ENCODE data around the gene MRPL37.
"Not testable (repeated sequence)": the region's sequence is repeated elsewhere in the genome, so short reads cannot be mapped to it uniquely, and the experiment has no call there.

The MRPL37 gene

DNA sequence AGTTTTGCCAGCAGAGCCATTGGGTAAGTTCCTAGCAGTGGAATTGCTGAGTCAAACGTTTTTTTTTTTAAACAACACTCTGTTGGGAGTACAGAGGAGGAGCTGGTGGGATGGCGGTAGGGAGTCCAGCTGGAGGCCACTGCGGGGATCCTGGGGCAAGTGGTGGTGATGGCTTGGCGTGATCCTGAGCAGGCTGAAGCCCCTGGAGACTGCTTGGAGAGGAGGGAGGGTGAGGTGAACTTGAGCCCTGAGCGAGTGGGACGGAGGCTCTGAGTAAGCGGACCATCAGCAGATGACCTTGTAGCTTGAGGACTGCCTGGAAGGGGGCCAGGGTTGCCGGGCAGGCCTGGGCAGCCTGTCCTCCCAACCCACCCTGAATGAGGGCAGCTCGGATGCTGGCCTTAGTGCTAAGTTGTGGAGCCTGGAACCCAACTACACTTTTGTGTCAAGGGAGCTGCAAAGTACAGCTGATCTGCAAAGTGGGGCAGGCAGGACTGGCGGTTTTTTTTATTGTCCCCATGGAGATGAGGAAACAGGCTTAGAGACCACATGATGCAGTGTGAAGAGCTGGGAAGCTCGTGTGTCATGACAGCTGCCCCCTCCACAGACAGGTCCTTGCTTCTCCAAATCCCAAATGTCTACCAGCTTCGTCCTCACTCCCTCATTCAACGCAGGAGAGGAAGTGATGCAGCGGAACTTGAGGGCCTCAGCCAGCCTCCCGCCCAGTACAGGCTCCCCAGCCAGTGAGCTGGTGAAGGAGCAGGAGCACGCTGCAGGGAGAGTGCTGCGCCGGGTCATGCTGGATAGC is 20.2 kb downstream of the MRPL37 start:
- DNase-seq, result peak; percentile 32

- DNase-seq, result no peak
Observed at GRCh38 chr1:54221113-54221834, 21.3 kb downstream of the MRPL37 start.

- no peak for DNase-seq
Observed at GRCh38 chr1:54221867-54222484, 22.0 kb downstream of the MRPL37 start.

DNA sequence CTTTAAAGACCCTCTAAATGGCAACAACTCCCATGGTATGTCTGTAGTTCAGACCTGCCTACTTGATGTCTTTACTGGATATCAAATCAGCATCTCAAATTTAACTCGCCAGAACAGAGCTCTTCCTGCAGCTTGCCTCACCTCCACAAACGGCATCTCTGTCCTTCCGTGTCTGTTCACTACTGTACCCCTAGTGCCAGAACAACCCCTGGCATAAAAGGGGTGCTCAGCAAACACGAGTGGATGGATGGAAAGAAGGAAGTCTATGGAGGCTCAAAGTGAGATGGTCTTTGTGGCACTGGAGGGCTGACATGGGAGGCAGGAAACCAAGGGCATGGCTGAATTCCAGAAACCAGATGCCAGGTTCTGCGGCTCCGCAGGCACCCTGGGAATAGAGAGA is 22.7 kb downstream of the MRPL37 start:
- no peak for DNase-seq

DNA sequence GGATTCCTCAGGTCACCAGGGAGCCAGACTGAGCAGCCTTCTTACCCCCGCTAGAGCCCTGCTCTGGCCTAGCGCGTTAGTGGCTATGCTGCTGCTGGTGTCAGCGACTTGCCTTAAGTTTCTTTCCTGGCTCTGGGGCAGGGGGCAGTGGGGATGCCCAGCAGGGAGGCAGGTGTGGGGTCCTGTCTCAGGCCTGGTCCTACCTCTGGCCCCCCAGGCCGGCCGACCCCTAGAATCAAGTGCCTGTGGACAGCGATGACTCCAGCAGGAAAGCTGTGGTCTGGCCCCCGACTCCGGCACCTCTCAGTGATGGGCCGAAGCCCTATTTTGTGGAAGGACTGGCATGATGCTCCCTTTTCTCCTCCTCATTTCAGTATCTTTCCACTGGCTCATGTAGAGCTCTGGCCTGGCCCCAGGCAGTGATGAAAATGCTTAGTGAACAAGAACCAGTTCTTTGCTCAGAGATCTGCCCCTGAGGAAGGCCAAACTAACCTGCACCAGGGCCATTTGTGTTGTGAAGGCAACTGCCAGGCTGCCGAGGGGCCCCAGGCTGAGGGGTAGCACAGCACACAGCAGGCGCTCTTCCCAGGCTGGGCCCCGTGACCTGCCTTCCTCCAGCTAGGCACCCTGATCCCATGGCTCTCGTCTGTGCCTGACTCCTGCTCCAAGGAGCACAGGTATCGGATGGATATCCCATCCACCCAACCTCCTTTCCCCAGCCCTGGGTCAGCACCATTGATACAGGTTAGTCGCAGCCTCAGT is 23.7 kb downstream of the MRPL37 start:
- no peak for DNase-seq

DNA sequence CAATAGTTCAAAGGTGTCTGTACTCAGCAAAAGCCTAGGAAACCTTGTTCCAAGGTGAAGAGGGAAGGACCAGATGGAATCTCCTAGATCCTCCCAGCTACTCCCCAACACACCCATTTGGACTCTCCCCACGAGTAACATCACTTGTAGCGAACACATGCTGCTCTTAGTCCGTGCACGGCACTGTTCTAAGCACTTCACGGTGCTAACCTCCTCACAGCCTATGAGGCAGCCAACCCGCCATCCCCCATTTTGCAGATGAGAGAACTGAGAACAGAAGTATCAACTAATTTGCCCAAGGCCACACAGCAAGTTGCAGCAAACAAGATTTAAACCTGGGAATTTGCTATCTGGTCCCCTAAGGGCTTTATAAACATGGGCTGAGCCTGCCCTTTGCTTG is 24.3 kb downstream of the MRPL37 start:
- DNase-seq, result no peak

DNA sequence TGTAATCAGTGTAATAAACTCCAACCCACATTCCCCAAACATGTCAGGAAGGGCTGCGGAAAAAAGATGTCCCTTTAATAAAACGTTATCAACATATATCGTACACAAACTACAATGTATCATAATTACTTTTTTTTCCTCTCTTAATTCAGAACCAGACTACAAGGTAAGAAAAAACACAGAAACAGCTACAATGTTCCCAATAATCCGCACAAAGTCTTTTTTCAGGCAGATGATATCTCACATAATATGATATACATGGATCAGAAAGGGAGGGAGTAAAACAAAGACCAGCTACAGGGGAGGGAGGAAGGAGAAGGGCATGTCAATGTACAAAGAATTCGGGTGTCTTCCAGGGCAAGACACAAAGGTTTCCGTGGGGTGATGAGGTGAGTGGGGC is 25.4 kb downstream of the MRPL37 start:
- no peak for DNase-seq

DNA sequence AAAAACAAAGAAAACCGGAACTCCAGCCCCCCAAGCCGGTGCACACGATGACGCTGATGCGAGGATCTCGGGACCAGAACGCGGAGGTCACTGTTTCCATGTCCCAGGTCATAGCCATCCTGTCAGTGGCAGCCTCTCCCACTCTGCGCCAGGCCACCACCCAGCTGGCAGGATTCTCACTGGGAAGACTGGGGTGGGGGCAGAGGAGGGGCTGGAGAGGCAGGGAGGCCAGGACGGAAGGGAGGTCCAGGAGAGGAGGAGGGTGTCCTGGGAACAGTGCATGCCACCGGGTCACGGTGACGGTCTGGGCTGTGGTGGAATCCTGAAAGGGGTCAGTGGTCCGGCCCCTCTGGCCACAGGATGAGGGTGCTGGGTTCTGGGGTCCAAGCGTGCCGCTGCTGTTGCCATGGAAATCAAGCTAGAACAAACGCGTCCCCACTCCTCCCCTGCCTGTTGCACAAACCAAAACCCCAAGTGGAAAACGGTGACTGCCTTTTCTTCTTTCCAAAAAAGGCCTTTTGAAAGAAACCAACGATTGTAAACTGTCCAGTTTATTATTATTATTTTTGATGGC is 26.1 kb downstream of the MRPL37 start:
- no peak for DNase-seq

GRCh38 chr1:54227091-54227602 is 27.2 kb downstream of the MRPL37 start:
- DNase-seq, result peak in 1 of 2 donors; percentile 12

DNA sequence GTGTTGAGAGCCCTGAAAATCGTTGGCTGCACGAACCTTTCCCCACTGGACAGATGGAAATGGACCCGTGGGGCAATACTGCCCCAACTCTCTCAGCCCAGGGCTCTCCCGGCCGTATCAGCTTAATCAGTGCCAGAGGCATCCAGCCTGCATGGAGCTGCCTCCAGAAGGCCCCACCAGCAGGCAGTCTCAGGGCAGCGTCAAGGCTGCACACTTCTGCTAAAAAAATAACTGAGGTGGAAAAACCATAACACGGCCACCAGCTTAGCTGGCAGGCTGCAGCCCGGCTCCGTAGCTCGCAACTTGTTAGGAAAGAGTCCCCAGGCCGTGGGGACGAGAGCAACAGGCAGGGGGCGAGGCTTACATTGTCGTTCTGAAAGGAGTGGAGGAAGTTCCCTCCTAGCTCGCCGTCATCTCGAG is 27.9 kb downstream of the MRPL37 start:
- DNase-seq, result no peak

DNA sequence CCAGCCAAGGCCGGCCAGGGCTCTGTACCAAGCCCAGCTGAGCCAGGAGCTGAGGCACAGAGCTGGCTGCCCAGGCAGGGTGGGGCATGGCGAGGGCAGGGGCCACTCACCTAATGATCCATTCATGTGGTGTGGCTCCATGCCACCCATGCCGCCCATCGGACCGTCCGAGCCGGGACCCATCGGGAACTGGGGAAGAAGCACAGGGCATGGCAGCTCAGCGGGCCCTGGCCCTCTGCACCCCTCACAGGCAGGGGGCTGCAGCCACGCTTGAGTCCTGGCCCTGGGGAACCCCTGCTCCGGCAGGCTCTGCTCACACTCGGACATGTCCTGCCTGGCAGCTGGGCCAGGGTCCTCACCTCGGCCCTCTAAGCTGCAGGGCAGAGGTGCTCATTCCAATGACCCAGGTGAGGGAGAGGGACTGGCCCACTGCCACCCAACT is 28.7 kb downstream of the MRPL37 start:
- no peak for DNase-seq

- DNase-seq, result no peak
Observed at GRCh38 chr1:54229281-54229891, 29.4 kb downstream of the MRPL37 start.

DNA sequence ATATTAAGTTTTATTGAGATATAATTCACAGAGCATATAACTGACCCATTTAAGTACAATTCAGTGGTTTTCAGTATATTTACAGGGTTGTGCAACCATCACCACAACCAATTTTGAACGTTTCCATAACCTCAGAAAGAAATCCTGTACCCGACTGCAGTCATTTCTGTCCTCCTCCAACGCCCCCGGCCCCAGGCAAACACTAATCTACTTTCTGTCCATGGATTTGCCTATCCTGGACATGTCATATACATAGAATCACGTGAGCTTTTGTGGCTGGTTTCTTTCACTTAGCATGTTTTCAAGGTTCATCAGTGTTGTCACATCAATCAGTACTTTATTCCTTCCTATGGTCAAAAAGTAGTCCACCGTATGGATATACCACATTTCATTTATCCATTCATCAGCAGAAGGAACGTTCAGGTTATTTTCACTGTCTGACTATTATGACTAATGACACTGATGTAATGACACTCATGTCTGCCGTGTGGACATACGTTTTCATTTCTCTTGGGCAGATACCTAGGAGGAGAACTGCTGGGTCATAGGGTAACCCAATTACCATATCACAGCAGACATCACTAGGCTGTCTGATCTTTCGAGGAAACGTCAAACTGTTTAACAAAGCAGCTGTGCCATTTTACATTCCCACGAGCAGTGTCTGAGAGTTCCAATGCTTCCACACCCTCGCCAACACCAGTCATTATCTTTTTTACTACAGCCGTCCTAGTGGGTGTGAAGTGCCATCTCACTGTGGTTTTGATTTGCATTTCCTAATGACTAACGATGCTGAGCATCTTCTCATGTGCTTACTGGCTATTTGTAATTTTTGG is 30.8 kb downstream of the MRPL37 start:
- DNase-seq, result no peak

GRCh38 chr1:54233196-54233595 is 33.2 kb downstream of the MRPL37 start:
- not testable (repeated sequence) for DNase-seq

DNA sequence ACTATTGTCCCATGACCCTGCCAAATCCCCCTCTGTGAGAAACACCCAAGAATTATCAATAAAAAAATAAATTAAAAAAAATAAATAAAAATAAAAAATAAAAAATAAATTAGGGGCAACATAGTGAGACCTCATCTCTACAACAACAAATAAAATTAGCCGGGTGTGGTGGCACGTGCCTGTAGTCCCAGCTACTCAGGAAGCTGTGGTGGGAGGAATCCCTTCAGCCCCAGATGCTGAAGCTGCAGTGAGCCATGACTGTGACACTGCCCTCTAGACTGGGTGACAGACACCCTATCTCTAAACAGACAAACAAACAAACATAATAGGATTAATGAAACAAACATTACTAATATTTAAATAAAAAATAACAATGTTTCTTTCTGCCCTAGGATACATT is 34.3 kb downstream of the MRPL37 start:
- no peak for DNase-seq

DNA sequence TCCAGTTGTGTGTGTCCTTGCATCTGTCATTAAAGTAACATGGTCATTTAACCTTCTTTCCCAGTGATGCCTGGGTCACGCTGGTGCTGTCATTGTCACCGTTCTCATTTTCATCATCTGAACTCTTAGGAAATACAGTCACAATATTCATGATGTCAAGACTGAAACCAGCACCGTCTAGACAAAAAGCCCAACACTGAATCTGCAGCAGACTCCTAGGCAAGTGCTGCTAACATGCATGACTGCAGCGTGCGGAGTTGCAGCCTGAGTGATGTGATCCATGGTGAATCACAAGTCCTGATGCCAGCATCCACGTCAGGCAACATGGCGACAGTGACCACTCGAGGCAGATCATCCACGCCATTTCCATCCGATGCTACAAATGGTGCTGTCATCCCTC is 37.6 kb downstream of the MRPL37 start:
- no peak for DNase-seq

DNA sequence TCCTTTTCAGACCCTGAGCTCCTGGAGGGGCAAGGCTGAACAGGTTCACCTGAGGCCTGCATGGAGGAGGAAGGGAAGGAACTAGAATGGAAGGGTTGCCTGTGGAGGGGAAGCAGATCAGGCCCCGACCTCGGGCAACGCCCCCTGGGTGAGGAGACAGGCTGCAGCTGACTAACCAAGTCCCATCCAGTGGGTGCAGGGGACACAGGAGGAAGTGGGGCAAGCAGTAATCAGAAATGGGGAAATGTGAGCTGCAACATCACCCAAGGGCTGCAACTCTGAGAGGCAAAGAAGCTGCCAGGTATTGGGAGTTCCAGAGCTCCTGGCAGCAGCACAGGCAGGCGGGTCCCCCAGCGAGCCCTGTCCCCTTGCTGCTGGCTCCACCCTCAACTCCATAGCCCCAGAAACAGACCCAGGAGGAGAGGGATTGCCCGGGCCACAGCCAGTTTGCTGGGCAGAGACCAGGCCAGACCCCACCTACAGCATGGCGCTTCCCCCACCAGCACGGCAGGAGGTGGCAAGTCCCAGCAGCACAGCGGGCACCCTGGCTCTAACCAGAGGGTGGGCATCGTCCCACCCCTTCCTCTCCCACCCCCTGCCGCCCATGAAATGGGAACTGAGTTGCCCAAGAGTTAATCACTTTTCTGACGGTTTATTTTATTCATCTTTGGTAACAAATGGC is 38.5 kb downstream of the MRPL37 start:
- no peak for DNase-seq

GRCh38 chr1:54239035-54239383 is 39.0 kb downstream of the MRPL37 start:
- DNase-seq, result no peak

GRCh38 chr1:54239631-54240031 is 39.7 kb downstream of the MRPL37 start:
- peak in 1 of 2 donors; percentile 16 for DNase-seq

GRCh38 chr1:54240741-54241335 is 40.9 kb downstream of the MRPL37 start:
- DNase-seq, result no peak

Measured in hippocampal formation (tissue), 2 donors.